GM21723 (cell line): Measurements from ENCODE around the gene MRPS25.
"Not testable (repeated sequence)": the region's sequence is repeated elsewhere in the genome, so short reads cannot be mapped to it uniquely, and the experiment has no call there.

Experiments
- ATAC-seq: cut with Tn5 transposase; IDR thresholded peaks from one replicate; pipeline ENCODE4 v1.9.1; 2021; ENCODE audit warnings: mild to moderate bottlenecking, moderate library complexity; ENCODE audit not compliant: unreplicated experiment

Gene MRPS25

DNA sequence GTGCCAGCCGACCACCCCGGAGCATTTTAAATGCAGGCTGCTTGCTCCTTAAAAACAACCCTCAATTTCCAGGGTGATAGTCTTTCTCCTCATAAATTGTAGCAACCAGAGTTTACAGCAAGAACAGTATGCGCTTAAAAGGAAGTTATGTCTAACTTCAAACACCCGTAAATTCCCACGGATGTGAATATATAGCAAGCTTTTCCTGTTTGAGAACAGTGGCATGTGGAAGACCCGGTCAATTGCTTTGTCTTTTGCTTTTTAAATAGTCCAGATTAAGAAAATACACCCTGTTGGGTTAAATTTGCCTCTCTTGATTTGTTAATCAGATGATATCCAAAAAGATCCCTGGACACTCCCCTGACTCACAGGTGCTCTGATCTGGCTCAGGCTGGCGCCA is 20.8 kb downstream of the MRPS25 start:
- no peak for ATAC-seq

DNA sequence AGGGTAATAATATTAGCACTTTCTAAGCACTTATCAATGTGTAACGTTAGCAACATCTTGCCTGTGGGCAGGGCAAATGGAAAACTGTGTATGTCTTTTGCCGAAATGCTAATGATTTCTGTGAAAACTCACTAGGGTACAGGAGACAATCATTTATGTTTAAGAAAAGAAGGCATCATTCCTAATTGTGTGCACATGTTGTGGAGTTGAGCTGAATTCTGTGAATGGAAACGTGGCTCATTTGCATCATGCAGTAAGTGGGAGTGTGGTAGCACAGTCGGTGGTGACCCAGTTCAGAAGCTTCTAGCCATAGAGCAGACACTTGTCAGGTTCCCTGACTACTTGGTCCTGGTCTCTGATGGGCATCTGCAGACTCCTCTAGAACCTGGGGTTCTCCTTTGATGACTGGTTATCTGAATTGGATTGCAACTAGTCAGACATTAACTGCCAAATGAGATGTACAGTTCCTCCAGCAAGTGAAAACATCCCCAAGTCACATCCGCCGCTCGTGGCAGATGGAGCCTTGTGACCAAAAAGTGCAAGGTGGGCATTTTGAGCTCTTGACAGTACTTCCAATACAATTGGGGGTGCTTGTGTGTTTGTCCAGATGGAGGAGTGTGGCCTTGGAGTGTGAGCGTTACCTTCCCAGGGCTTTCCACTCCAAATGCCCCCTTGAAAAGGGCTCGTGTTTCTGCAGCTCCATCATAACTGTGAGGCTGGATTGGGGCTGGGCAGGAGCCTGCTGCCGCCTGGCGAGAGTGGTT is 21.5 kb downstream of the MRPS25 start:
- ATAC-seq, result no peak

DNA sequence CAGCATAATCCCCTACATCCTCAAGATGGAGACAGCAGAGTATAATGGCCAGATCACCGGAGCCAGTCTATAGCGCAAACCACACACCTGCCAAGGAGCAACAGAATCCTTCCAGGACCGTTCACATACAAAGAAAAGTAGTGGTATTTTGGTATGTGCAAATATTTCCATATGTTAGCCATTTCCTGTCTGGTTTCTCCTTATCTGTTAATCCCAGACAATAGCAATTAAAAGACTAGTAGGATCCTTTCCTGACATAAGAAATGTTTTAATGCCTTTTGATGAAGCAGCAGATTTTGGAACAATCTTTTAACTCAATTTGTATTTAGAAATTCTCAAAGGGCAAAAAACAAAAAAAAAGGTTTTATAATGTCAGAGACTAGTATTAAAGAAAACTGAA is 22.2 kb downstream of the MRPS25 start:
- ATAC-seq, result no peak

GRCh38 chr3:15041950-15042349 is 23.2 kb downstream of the MRPS25 start:
- ATAC-seq, result no peak

GRCh38 chr3:15040844-15041243 is 24.3 kb downstream of the MRPS25 start:
- no peak for ATAC-seq

GRCh38 chr3:15038306-15038705 is 26.8 kb downstream of the MRPS25 start:
- no peak for ATAC-seq

DNA sequence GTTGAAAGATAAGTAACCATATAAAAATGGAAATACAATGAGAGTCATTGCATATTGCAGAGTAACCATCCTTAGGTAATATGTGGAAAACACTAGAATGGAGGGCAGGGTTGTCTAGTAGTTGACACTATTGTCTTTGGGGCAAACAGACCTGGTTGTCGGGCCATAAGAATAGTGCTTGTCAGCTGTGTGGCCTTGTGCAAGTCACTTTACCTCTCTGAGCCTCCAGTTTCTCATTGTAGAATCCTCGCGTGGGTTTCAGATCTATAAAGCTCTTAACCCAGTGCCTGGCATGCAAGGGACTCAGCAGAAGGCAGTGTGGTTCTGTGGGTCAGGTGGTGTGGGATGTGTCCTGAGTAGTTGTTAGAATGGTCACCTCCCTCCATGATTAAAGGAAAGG is 32.0 kb downstream of the MRPS25 start:
- ATAC-seq, result no peak

- ATAC-seq, result no peak
These were observed 32.5 kb downstream of the MRPS25 start for GRCh38 chr3:15032650-15033049.

DNA sequence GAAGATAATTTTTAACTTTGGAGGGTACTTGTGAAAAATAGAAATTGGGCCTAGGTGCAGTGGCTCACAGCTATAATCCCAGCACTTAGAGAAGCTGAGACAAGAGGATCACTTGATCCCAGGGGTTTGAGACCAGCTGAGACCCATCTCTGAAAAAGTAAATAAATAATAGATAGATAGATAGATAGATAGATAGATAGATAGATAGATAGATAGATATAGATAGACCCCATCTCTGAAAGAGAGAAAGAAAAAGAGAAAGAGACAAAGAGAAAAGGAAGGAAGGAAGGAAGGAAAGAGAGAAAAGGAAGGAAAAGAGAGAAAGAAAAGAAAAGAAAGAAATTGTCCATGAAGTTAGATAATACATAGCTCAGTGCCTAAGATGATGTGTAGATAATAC is 35.5 kb downstream of the MRPS25 start:
- ATAC-seq, result no peak

GRCh38 chr3:15023719-15024118 is 41.4 kb downstream of the MRPS25 start:
- no peak for ATAC-seq

GRCh38 chr3:15023249-15023648 is 41.9 kb downstream of the MRPS25 start:
- no peak for ATAC-seq

DNA sequence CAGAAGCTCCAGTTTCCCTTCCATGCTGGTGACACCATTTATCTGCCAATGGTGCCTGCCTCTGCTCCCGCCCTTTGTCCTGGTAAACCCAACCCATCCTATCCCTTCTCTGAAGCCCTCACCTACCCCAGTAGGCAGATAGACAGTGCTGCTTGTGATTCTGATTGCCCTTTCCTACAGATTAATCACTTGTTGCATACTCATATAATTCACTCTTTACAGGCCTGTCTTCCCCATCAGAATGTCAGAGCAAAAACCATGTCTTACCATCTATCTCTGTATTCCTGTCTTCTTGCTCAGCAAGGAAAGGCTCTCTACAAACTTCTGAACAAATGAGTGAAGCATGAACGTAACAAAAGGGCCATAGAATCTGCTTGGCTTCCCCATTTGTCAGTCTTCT is 47.9 kb downstream of the MRPS25 start:
- ATAC-seq, result no peak

- ATAC-seq, result no peak
These were observed 49.7 kb downstream of the MRPS25 start for GRCh38 chr3:15015456-15015855.

- no peak for ATAC-seq
These were observed 50.3 kb downstream of the MRPS25 start for GRCh38 chr3:15014606-15015328.

DNA sequence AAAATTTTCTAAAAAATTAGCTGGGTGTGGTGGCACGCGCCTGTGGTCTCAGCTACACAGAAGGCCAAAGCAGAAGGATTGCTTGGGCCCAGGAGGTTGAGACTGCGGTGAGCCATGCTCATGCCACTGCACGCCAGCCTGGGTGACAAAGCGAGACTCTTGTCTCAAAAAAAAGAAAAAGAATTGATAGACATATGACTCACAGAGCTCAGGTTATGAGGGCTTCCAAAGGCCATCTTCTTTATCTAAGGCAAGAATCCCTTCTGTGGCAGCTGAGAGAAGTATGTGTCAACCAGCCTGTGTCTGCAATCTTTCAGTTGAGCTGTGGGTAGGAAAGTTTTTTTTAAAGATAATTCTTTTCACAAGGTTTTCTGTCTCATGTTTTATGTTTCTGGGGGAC is 53.9 kb downstream of the MRPS25 start:
- no peak for ATAC-seq

GRCh38 chr3:15010664-15011063 is 54.5 kb downstream of the MRPS25 start:
- no peak for ATAC-seq

DNA sequence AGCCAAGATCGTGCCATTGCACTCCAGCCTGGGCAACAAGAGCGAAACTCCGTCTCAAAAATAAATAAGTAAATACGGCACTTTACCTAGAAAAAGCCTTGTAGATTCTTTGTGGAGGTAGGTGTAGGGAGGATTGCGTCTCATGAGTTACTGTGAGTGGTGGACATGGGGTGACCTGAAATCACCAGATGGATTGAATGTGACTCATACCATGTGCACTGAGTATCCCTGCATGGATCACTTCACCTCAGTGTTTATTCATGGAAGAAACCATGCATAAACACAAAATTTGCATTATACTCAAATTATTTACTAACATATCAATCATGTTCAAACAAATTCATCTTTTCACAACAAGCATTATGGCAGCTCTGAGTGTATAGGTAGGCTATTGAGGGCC is 55.9 kb downstream of the MRPS25 start:
- no peak for ATAC-seq

DNA sequence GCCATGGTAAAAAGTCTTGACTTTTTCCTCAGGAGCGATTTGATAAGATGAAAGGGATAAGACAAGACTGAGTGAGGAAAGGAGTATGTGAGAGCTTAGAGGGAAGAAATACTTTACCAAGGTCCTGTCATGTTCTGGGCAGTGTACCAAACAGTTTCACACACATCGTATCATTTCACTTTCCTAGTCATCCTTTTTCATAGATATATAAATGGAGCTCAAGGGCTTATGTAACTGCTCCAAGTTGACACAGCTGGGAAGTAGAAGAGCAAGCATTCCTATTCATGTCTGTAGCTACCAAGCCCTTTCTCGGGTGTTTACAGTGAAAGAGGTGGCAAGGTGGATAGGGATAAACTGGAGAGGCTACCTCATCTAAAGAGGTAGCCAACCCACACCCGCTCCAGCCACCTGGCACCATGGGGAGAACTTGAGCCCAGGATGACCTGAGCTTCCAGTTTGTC is 57.4 kb downstream of the MRPS25 start:
- no peak for ATAC-seq

- not testable (repeated sequence) for ATAC-seq
These were observed 65.9 kb downstream of the MRPS25 start for GRCh38 chr3:14999182-14999581.
